LNCaP clone FGC (cell line): Measurements from ENCODE around the gene GSK3B.

Experiments used
- DNase-seq: peaks from one replicate; pipeline ENCODE4 v3.0.0-alpha.2; 2011; ENCODE audit warnings: low read depth
- H3K4me3 ChIP-seq: 2 replicates; pipeline ENCODE4 v1.5.1; 2011; ENCODE audit warnings: mild to moderate bottlenecking, low read depth, low read length, control low read depth
- CTCF ChIP-seq: IDR thresholded peaks from 2 replicates; pipeline ENCODE4 v1.5.1; 2012; ENCODE audit warnings: mild to moderate bottlenecking; ENCODE audit not compliant: control insufficient read depth, insufficient read depth; ENCODE audit errors: extremely low read depth

GSK3B gene

GRCh38 chr3:120130656-120131055 is 36.4 kb upstream of the GSK3B start:
- DNase-seq, result no peak

GRCh38 chr3:120129718-120130513 is 35.7 kb upstream of the GSK3B start:
- no peak for TF ChIP-seq CTCF
- no peak for DNase-seq
- H3K4me3 ChIP-seq, result no peak overlapping the region

More at GRCh38 chr3:120130656-120131055, 36.4 kb upstream of the GSK3B start:
- no peak for TF ChIP-seq CTCF
- no peak overlapping the region for H3K4me3 ChIP-seq

GRCh38 chr3:120129051-120129450 is 34.8 kb upstream of the GSK3B start:
- no peak overlapping the region for H3K4me3 ChIP-seq
- TF ChIP-seq CTCF, result no peak
- DNase-seq, result no peak

GRCh38 chr3:120125992-120126391 is 31.7 kb upstream of the GSK3B start:
- DNase-seq, result no peak
- TF ChIP-seq CTCF, result no peak
- no peak overlapping the region for H3K4me3 ChIP-seq

GRCh38 chr3:120119846-120120510 is 25.7 kb upstream of the GSK3B start:
- DNase-seq, result no peak
- H3K4me3 ChIP-seq, result no peak overlapping the region
- no peak for TF ChIP-seq CTCF

GRCh38 chr3:120114981-120115380 is 20.7 kb upstream of the GSK3B start:
- no peak for DNase-seq
- no peak for TF ChIP-seq CTCF
- H3K4me3 ChIP-seq, result no peak overlapping the region

- DNase-seq, result no peak
- TF ChIP-seq CTCF, result no peak
- no peak overlapping the region for H3K4me3 ChIP-seq
These were observed 20.1 kb upstream of the GSK3B start for GRCh38 chr3:120114376-120114775.
